Lower lobe of right lung (tissue), 2 donors: Measurements from ENCODE around the gene MAD1L1. TPM values are rescaled to one million over a fixed set of nuclear protein-coding genes. Genes with fewer than 3 reads are reported as not detected.

Source experiments
- ATAC-seq, 2 donors: fragments of 200-7000 bp; cut with Tn5 transposase; one replicate each; pipeline ENCODE4 v1.9.1; 2020 to 2022; ENCODE audit warnings: mild to moderate bottlenecking in 2 of 2, moderate library complexity in 2 of 2
- DNase-seq: peaks from one replicate; pipeline ENCODE4 v3.0.0-alpha.2; 2020
- H3K27ac ChIP-seq: fragments of 200-600 bp; one replicate; pipeline ENCODE4 v1.8.0; 2022
- H3K27me3 ChIP-seq: fragments of 200-600 bp; one replicate; pipeline ENCODE4 v1.8.0; 2022; ENCODE audit warnings: low read depth
- H3K36me3 ChIP-seq: fragments of 200-600 bp; one replicate; pipeline ENCODE4 v1.8.0; 2022; ENCODE audit warnings: mild to moderate bottlenecking
- H3K4me1 ChIP-seq: fragments of 200-600 bp; one replicate; pipeline ENCODE4 v1.8.0; 2022
- H3K4me3 ChIP-seq: fragments of 200-600 bp; one replicate; pipeline ENCODE4 v1.8.0; 2022; ENCODE audit warnings: mild to moderate bottlenecking
- H3K9me3 ChIP-seq: fragments of 200-600 bp; one replicate; pipeline ENCODE4 v1.8.0; 2022
- intact Hi-C: fragments of 100-400 bp; cut with DNase I; formaldehyde crosslinking; loops from one replicate; pipeline ENCODE4 v1.11.0; 2022
- total RNA-seq: library from RNA; stranded (reverse); fragmentation: NEBNext Ultra II Directional; extraction: Animal tissue kit (Norgen Biotek cat#: 25700); gene quantifications from one replicate; pipeline ENCODE4 v1.2.1, GENCODE V29; 2021
- TF ChIP-seq, protein P1 (sequence below): fragments of 200-600 bp; IDR thresholded peaks from one replicate; pipeline ENCODE4 v1.8.0; 2022; ENCODE audit warnings: antibody characterized with exemption, mild to moderate bottlenecking
- donor health status: DM: no; HTN: yes; CAD: no; lungs with severe emphysema.

The MAD1L1 gene
- total RNA-seq, 1 donor from 2014 or later = 44.5 TPM

DNA sequence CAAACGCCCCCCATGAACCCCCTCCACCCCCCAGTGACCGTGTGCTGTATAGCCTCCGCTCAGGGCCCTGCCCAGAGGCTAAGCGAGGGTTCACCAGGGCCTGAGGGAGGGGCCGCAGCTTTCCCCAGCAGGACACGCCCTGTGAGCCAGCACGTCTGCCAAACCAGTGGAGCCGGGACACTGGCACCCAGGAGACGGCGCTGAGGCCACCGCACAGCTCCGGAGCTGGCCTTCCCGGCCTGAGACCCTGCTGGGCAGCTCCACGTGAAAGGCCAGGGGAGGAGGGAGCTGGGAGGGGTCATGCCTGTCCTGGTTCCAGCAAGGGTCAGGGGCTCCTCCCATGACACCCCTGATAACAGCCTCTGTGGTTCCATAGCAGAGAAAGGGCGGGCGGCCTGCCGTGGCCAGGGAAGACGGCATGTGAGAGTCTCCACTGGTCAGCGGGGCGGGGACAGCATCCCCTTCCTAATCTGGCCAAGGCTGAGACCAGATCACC is 284.4 kb downstream of the MAD1L1 start:
- Histone ChIP-seq H3K27me3 (no peaks in the 10 kb centered on the region), H3K4me3 (no peak overlapping the region), H3K9me3 (no peaks in the 10 kb centered on the region), H3K36me3 (peaks cover 3% of the 10 kb centered on the region), H3K27ac (no peak overlapping the region), H3K4me1 (peaks cover 16% of the 10 kb centered on the region)
- intact Hi-C loops = no loop called here
- ATAC-seq = no peak
- TF ChIP-seq, protein P1, sequence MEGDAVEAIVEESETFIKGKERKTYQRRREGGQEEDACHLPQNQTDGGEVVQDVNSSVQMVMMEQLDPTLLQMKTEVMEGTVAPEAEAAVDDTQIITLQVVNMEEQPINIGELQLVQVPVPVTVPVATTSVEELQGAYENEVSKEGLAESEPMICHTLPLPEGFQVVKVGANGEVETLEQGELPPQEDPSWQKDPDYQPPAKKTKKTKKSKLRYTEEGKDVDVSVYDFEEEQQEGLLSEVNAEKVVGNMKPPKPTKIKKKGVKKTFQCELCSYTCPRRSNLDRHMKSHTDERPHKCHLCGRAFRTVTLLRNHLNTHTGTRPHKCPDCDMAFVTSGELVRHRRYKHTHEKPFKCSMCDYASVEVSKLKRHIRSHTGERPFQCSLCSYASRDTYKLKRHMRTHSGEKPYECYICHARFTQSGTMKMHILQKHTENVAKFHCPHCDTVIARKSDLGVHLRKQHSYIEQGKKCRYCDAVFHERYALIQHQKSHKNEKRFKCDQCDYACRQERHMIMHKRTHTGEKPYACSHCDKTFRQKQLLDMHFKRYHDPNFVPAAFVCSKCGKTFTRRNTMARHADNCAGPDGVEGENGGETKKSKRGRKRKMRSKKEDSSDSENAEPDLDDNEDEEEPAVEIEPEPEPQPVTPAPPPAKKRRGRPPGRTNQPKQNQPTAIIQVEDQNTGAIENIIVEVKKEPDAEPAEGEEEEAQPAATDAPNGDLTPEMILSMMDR = no peak
- DNase-seq = peak; percentile 43

DNA sequence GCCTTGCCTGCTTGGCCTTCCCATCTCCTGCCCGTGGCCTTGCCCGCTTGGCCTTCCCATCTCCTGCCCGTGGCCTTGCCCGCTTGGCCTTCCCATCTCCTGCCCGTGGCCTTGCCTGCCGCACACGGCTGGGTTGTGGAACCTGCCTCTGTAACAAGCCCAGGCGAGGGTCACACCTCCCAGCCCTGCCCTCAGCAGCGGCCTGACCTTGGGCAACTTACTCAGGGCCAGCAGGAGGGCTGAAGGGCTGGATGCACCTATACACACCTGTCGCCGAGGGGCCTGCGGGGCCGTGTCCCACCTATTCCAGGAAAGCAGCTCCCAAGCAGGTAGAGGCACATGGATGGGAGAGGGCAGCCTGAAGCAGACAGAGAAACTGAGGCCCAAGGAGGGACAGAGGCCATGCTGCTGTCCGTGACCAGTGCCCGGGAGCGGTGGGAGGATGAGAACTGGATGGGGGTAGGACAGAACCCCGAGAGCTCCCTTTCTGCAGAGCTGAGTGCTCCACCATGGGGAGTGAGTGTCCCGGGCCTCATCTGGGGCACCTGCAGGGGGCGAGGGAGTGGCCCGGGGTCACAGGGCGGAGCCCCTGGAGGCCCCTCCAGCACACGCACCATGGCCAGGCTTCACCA is 285.0 kb downstream of the MAD1L1 start:
- intact Hi-C loops = no loop called here
- Histone ChIP-seq H3K36me3 (peaks cover 3% of the 10 kb centered on the region), H3K9me3 (no peaks in the 10 kb centered on the region), H3K4me3 (no peak overlapping the region), H3K4me1 (peaks cover 16% of the 10 kb centered on the region), H3K27me3 (no peaks in the 10 kb centered on the region), H3K27ac (no peak overlapping the region)
- DNase-seq (peak; percentile 39), ATAC-seq (no peak)
- TF ChIP-seq, protein P1 = no peak

DNA sequence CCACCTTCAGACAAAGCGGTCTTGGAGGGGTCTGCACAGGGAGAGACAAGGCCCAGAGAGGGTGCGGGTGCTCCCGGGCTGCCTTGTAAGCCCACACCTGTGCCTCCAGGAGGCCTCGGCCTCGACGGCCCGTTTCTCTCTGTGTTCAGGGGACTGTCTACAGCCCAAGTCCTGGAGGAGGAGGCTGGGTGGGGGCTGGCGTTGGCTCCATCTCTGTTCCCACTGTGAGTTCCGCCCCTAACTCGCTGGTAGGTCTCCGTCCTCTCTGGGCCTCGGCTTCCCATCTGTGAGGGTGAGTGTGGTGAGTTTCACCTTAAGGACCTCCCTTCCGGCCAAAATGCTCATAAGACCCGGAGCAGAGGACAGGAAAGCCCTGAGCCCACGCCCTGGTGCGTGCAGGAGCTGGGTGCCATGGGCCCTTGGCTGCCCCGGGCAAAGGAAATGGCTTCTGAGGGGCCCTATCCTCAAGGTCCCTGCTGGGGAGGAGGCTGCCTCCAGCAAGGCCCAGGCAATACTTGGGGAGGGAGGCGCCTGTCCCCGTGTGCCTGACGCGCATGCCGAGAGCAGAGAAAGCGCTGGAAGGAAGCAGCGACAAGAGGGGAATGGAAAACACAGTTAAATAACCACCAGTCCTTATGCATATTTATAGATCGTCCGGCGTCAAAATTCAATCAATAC is 285.8 kb downstream of the MAD1L1 start:
- peaks cover 16% of the 10 kb centered on the region for H3K4me1 ChIP-seq
- DNase-seq (peak; percentile 41), ATAC-seq (no peak)
- H3K4me3 ChIP-seq = no peak overlapping the region
- TF ChIP-seq, protein P1 = no peak
- peaks cover 3% of the 10 kb centered on the region for H3K36me3 ChIP-seq
- intact Hi-C loops = no loop called here
- no peaks in the 10 kb centered on the region for H3K27me3 ChIP-seq
- no peaks in the 10 kb centered on the region for H3K9me3 ChIP-seq
- H3K27ac ChIP-seq = no peak overlapping the region

DNA sequence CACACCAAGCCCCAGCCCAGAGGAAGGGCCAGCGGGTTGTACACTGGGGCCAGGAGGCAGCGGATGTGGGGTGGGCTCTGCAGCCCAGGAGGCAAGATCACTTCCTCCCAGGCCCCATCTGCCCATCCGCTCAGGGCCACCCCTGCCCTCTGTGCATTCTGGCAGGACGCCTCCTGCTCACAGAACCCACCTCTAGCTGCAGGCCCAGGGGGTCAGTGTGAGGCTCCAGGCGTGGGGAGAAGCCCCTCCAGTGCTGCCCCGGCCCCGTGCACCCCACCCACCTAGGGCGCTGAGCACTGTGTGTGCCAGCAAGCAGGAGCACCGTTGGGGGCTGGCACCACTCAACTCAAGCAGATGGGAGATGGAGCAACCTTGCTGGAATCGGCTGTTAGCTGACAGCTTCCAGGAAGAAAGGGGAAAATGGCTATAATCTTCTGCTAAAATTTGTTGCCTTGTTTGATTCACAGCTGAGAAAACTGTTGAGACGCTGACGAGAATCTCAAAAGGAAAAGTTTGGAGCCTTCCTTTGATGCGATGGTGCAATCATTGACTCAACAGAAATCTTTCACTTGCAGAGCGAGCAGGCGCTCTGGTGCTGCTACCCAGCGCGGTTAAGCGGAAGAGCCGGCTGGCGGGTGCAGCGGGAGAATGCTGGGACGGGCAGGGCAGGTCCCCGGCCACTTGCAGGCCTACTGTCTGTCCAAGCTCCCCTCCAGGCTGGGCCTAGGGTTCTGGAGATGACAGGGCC is 286.5 kb downstream of the MAD1L1 start:
- Histone ChIP-seq H3K4me1 (peaks cover 14% of the 10 kb centered on the region), H3K9me3 (no peaks in the 10 kb centered on the region), H3K27ac (no peak overlapping the region), H3K4me3 (no peak overlapping the region), H3K27me3 (no peaks in the 10 kb centered on the region), H3K36me3 (no peaks in the 10 kb centered on the region)
- intact Hi-C loops = no loop called here
- peak; percentile 28 for DNase-seq
- no peak for ATAC-seq
- TF ChIP-seq, protein P1 = no peak

DNA sequence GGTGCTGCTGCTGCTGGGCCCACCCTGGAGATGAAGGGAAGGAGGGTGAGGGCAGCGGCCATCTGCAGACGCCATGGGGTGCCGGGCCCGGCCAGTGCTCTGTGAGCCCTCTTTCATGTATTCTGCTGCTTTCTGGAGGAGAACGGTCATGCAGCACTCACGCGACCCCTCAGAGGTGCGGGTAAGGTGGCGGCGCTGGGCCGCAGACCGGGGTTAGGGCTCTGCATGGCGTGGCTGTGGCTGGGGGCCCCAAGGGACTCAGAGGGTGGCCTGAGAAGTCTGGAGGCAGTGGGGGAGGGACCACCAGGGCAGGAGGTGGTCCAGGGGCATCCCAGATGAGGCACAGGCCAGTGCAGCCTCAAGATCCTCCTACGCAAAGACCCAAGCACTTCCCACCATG is 287.2 kb downstream of the MAD1L1 start:
- intact Hi-C loops = no loop called here
- Histone ChIP-seq H3K36me3 (no peaks in the 10 kb centered on the region), H3K27me3 (no peaks in the 10 kb centered on the region), H3K4me3 (no peak overlapping the region), H3K27ac (no peak overlapping the region), H3K9me3 (no peaks in the 10 kb centered on the region), H3K4me1 (peaks cover 14% of the 10 kb centered on the region)
- ATAC-seq (no peak), DNase-seq (peak; percentile 20)
- TF ChIP-seq, protein P1 = no peak
